Neural crest cell (in vitro differentiated cells): ENCODE data around the gene TTBK2. TPM values are rescaled to one million over a fixed set of nuclear protein-coding genes. Genes with fewer than 3 reads are reported as not detected.
A peak's percentile ranks its signal among the peaks of the same experiment; 100 is the strongest.

ENCODE experiments used
- DNase-seq: peaks from one replicate; pipeline ENCODE4 v3.0.0; 2021; ENCODE audit warnings: low read depth, mixed read lengths, low spot score
- H3K27ac Mint-ChIP-seq: one replicate; pipeline ENCODE4 v1.8.0; 2021; ENCODE audit warnings: mild to moderate bottlenecking, mixed read lengths; ENCODE audit not compliant: unreplicated experiment
- H3K27me3 Mint-ChIP-seq: 2 replicates; pipeline ENCODE4 v1.8.0; 2021; ENCODE audit warnings: low read depth, mild to moderate bottlenecking, mixed read lengths
- H3K36me3 Mint-ChIP-seq: 2 replicates; pipeline ENCODE4 v1.8.0; 2021; ENCODE audit warnings: low read depth, mild to moderate bottlenecking, mixed read lengths
- H3K4me1 Mint-ChIP-seq: 2 replicates; pipeline ENCODE4 v1.8.0; 2021; ENCODE audit warnings: mixed read lengths
- H3K4me3 Mint-ChIP-seq: one replicate; pipeline ENCODE4 v1.8.0; 2021; ENCODE audit warnings: mild to moderate bottlenecking, mixed read lengths
- H3K9me3 Mint-ChIP-seq: 2 replicates; pipeline ENCODE4 v1.8.0; 2021; ENCODE audit warnings: mixed read lengths
- total RNA-seq: library from RNA; stranded (reverse); gene quantifications from 2 replicates; pipeline ENCODE4 v1.2.1, GENCODE V29; 2021
- TF ChIP-seq, protein P1 (sequence below): fragments of 200-600 bp; sonication (generic); conservative IDR thresholded peaks from 2 replicates; pipeline ENCODE4 v1.5.0; 2021; ENCODE audit warnings: antibody characterized with exemption, mild to moderate bottlenecking

TTBK2 gene
- total RNA-seq, 1 donor from 2014 or later = 28.2 TPM

DNA sequence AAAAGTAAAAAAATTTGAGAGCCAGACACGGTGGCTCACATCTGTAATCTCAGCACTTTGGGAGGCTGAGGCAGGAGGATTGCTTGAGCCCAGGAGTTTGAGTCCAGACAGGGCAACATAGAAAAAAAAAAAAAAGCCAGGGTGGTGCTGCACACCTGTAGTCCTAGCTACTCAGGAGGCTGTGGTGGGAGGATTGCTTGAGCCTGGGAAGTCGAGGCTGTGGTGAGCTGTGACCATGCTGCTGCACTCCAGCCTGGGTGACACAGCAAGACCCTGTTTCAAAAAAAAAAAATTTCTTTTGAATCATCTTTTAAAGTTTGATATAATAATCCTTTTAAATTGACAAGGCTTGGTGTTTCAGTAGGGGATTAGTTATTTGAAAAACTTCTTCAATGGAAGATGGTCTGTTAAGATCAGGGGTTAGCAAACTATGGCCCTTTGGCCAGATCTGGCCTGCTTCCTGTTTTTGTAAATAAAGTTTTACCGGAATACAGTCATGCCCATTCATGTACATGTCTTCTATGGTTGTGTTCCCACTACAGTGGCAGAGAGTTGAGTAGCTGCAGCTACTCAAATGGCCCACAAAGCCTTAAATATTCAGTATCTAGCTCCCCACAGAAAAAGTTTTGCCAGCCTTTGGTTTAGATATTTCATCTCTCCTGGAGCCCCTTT is 212.6 kb downstream of the TTBK2 start:
- DNase-seq = no peak

DNA sequence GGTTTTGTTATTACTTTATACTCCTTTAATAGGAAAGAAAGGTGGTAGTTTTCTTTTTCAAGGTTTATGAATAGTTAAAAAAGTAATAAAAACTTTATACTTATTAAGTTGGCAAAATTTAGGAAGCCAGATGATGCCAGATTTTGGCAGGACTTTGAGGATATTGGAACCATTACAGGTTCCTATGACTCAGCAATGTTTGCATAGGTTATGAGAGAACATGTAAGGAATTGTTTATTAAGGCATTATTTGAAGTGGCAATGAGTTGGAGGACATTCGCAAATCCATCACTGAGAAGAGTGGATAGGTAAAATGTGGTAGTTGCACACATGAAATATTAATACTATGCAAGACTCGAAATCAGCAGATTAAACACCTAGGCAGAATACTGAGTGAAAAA is 213.5 kb downstream of the TTBK2 start:
- Mint-ChIP-seq H3K27me3 (no peaks in the 10 kb centered on the region), H3K4me3 (no peak overlapping the region), H3K27ac (no peak overlapping the region), H3K9me3 (no peaks in the 10 kb centered on the region), H3K36me3 (peaks cover 8% of the 10 kb centered on the region), H3K4me1 (no peaks in the 10 kb centered on the region)
- TF ChIP-seq, protein P1, sequence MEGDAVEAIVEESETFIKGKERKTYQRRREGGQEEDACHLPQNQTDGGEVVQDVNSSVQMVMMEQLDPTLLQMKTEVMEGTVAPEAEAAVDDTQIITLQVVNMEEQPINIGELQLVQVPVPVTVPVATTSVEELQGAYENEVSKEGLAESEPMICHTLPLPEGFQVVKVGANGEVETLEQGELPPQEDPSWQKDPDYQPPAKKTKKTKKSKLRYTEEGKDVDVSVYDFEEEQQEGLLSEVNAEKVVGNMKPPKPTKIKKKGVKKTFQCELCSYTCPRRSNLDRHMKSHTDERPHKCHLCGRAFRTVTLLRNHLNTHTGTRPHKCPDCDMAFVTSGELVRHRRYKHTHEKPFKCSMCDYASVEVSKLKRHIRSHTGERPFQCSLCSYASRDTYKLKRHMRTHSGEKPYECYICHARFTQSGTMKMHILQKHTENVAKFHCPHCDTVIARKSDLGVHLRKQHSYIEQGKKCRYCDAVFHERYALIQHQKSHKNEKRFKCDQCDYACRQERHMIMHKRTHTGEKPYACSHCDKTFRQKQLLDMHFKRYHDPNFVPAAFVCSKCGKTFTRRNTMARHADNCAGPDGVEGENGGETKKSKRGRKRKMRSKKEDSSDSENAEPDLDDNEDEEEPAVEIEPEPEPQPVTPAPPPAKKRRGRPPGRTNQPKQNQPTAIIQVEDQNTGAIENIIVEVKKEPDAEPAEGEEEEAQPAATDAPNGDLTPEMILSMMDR = no peak
- no peak for DNase-seq

More for the DNA sequence above, 212.6 kb downstream of the TTBK2 start:
- H3K27me3 Mint-ChIP-seq = no peaks in the 10 kb centered on the region
- no peaks in the 10 kb centered on the region for H3K4me1 Mint-ChIP-seq
- peaks cover 8% of the 10 kb centered on the region for H3K36me3 Mint-ChIP-seq
- no peak overlapping the region for H3K4me3 Mint-ChIP-seq
- H3K27ac Mint-ChIP-seq = no peak overlapping the region
- TF ChIP-seq, protein P1 = no peak
- H3K9me3 Mint-ChIP-seq = no peaks in the 10 kb centered on the region

DNA sequence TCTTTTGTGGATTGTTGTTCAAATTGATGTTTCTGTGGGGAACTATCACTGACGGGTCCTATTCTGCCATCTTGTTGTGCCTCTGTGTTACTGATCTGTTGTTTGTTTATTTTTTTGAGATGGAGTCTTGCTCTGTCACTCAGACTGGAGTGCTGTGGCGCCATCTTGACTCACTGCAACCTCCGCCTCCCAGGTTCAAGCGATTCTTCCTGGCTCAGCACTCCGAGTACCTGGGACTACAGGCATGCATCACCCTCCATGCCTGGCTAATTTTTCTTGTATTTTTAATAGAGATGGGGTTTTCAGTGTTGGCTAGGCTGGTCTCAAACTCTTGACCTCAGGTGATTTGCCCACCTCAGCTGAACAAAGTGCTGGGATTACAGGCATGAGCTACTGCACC is 215.2 kb downstream of the TTBK2 start:
- no peak overlapping the region for H3K4me3 Mint-ChIP-seq
- H3K27me3 Mint-ChIP-seq = no peaks in the 10 kb centered on the region
- TF ChIP-seq, protein P1 = no peak
- no peaks in the 10 kb centered on the region for H3K4me1 Mint-ChIP-seq
- DNase-seq = no peak
- H3K27ac Mint-ChIP-seq = peak overlapping the region; percentile 8
- peaks cover 16% of the 10 kb centered on the region for H3K36me3 Mint-ChIP-seq
- H3K9me3 Mint-ChIP-seq = peaks cover 4% of the 10 kb centered on the region

DNA sequence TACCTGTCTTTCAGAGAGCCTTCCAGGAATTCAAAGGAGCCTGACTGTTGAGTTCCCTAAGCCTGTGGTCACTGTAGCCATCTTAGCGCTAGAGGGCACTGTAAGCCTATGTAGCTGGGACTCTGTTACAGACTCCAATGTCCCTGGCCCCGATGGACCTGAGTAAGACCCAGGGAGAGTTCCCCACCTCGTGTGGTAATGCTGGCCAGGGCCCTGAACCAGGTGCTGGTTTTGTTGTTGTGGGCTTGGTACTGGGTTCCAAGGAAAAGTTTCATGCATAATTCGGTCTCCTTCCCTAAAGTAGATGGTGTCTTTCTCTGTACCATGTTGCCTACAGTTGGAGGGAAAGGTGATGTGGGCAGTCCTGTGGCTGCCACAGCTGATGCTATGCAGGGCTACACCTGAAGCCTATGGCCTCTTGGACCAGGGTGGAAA is 216.1 kb downstream of the TTBK2 start:
- no peaks in the 10 kb centered on the region for H3K4me1 Mint-ChIP-seq
- TF ChIP-seq, protein P1 = peak; percentile 88
- no peak overlapping the region for H3K4me3 Mint-ChIP-seq

DNA sequence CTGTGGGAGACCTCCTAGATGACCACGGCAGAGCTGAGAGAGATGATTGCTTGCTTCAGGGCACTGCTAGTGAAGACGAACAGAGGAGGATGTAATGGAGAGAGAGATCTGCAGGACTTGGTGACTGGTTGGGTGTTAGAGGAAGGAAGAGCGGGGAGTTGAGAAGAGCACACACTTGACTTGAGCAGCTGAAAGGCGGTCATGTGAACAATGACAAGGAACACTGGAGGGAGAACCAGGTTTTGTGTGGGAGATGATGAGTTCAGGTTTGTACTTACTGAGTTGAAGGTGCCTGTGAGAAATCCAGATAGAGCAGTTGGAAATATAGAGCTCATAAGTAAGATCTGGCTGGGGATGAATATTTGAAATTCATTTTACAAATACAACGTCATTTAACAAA is 224.0 kb downstream of the TTBK2 start:
- DNase-seq = no peak

More for the DNA sequence above, 216.1 kb downstream of the TTBK2 start:
- H3K36me3 Mint-ChIP-seq = peaks cover 22% of the 10 kb centered on the region
- H3K9me3 Mint-ChIP-seq = peaks cover 8% of the 10 kb centered on the region
- DNase-seq = peak; percentile 62
- H3K27me3 Mint-ChIP-seq = no peaks in the 10 kb centered on the region
- no peak overlapping the region for H3K27ac Mint-ChIP-seq

More for the DNA sequence above, 224.0 kb downstream of the TTBK2 start:
- Mint-ChIP-seq H3K27ac (no peak overlapping the region), H3K4me1 (no peaks in the 10 kb centered on the region), H3K36me3 (peaks cover 33% of the 10 kb centered on the region), H3K9me3 (peaks cover 8% of the 10 kb centered on the region), H3K4me3 (no peak overlapping the region), H3K27me3 (no peaks in the 10 kb centered on the region)
- TF ChIP-seq, protein P1 = no peak
